Skeletal muscle cell (primary cell): Measurements from ENCODE around the gene EXOSC7.
"Not testable (repeated sequence)": the region's sequence is repeated elsewhere in the genome, so short reads cannot be mapped to it uniquely, and the experiment has no call there.

ENCODE experiments used
- DNase-seq: peaks from one replicate; pipeline ENCODE4 v3.0.0-alpha.2; 2010; ENCODE audit warnings: low read depth
- H3K4me3 ChIP-seq: 2 replicates; pipeline ENCODE4 v1.5.1; 2011; ENCODE audit warnings: low read depth, mild to moderate bottlenecking, control low read depth, low read length, moderate library complexity

The EXOSC7 gene

GRCh38 chr3:44960387-44961026 is 15.5 kb upstream of the EXOSC7 start:
- peak; percentile 70 for DNase-seq
- no peak overlapping the region for H3K4me3 ChIP-seq

- H3K4me3 ChIP-seq, result no peak overlapping the region
- no peak for DNase-seq
Observed at GRCh38 chr3:44961888-44962287, 14.2 kb upstream of the EXOSC7 start.

- H3K4me3 ChIP-seq, result no peak overlapping the region
- DNase-seq, result no peak
Observed at GRCh38 chr3:44962621-44963393, 13.2 kb upstream of the EXOSC7 start.

GRCh38 chr3:44963571-44964325 is 12.3 kb upstream of the EXOSC7 start:
- DNase-seq, result no peak
- no peak overlapping the region for H3K4me3 ChIP-seq

- H3K4me3 ChIP-seq, result no peak overlapping the region
- no peak for DNase-seq
Observed at GRCh38 chr3:44965165-44965564, 10.9 kb upstream of the EXOSC7 start.

- no peak overlapping the region for H3K4me3 ChIP-seq
- no peak for DNase-seq
Observed at GRCh38 chr3:44966795-44967278, 9.2 kb upstream of the EXOSC7 start.

GRCh38 chr3:44968447-44968858 is 7.6 kb upstream of the EXOSC7 start:
- no peak for DNase-seq
- H3K4me3 ChIP-seq, result no peak overlapping the region

- DNase-seq, result no peak
- no peak overlapping the region for H3K4me3 ChIP-seq
Observed at GRCh38 chr3:44969154-44969827, 6.8 kb upstream of the EXOSC7 start.

GRCh38 chr3:44969828-44970179 is 6.2 kb upstream of the EXOSC7 start:
- no peak overlapping the region for H3K4me3 ChIP-seq
- no peak for DNase-seq

GRCh38 chr3:44970926-44971490 is 5.0 kb upstream of the EXOSC7 start:
- no peak overlapping the region for H3K4me3 ChIP-seq
- DNase-seq, result no peak

GRCh38 chr3:44974416-44974815 is 1.6 kb upstream of the EXOSC7 start:
- peak overlapping the region; percentile 94 for H3K4me3 ChIP-seq
- no peak for DNase-seq

- no peak for DNase-seq
- no peak overlapping the region for H3K4me3 ChIP-seq
Observed at GRCh38 chr3:44981220-44981619, 5.2 kb downstream of the EXOSC7 start.

- H3K4me3 ChIP-seq, result no peak overlapping the region
- no peak for DNase-seq
Observed at GRCh38 chr3:44981751-44982150, 5.7 kb downstream of the EXOSC7 start.

- DNase-seq, result no peak
Observed at GRCh38 chr3:44982817-44983216, 6.8 kb downstream of the EXOSC7 start.

GRCh38 chr3:44983484-44983941 is 7.5 kb downstream of the EXOSC7 start:
- no peak overlapping the region for H3K4me3 ChIP-seq
- DNase-seq, result no peak

More at GRCh38 chr3:44982817-44983216, 6.8 kb downstream of the EXOSC7 start:
- no peak overlapping the region for H3K4me3 ChIP-seq

- no peak for DNase-seq
- H3K4me3 ChIP-seq, result no peak overlapping the region
Observed at GRCh38 chr3:44984335-44984734, 8.3 kb downstream of the EXOSC7 start.

- H3K4me3 ChIP-seq, DNase-seq: not testable (repeated sequence)
Observed at GRCh38 chr3:44986330-44986729, 10.3 kb downstream of the EXOSC7 start.

- no peak for DNase-seq
- no peak overlapping the region for H3K4me3 ChIP-seq
Observed at GRCh38 chr3:44987332-44987731, 11.3 kb downstream of the EXOSC7 start.

- no peak for DNase-seq
- H3K4me3 ChIP-seq, result no peak overlapping the region
Observed at GRCh38 chr3:44988073-44988472, 12.0 kb downstream of the EXOSC7 start.
